ENCODE data around the gene ASTN2. TPM values are rescaled to one million over a fixed set of nuclear protein-coding genes. Genes with fewer than 3 reads are reported as not detected.

ASTN2 gene
- total and polyA plus RNA-seq, 2 experiments from 2014 or later = 7.0 to 24.6 TPM

- Histone ChIP-seq H3K27me3 (ENCODE audit: insufficient read depth) (no peaks in the 10 kb centered on the region), H3K4me3 (no peak overlapping the region), H3K79me2 (replicated peaks; ENCODE audit: insufficient read depth) (no peaks in the 10 kb centered on the region), H3K27ac (ENCODE audit: low read depth) (no peak overlapping the region), H3K36me3 (ENCODE audit: insufficient read depth) (no peaks in the 10 kb centered on the region), H4K20me1 (replicated peaks; ENCODE audit: insufficient read depth) (no peaks in the 10 kb centered on the region; the same call in 1 of the 2 replicates), H3K4me2 (no peak overlapping the region), H2AFZ (no peak overlapping the region), H3F3A (replicated peaks; ENCODE audit: low read depth) (no peaks in the 10 kb centered on the region), H3K4me1 (ENCODE audit: insufficient read depth) (peaks cover 17% of the 10 kb centered on the region), H3K9me2 (ENCODE audit: insufficient read depth) (no peaks in the 10 kb centered on the region)
- Mint-ChIP-seq H3K9me3 (no peaks in the 10 kb centered on the region), H3K4me3 (no peak overlapping the region), H3K36me3 (ENCODE audit: low read depth) (no peaks in the 10 kb centered on the region), H3K27ac (no peak overlapping the region), H3K4me1 (peaks cover 26% of the 10 kb centered on the region), H3K27me3 (ENCODE audit: insufficient read depth, low read depth, poor library complexity) (no peaks in the 10 kb centered on the region)
- TF ChIP-seq EZH2 (IDR thresholded peaks at IDR 0.05; ENCODE audit: low read depth, unreplicated experiment) = no peak
- TF ChIP-seq CTCF (conservative IDR thresholded peaks at IDR 0.05; ENCODE audit: low read depth in 2 of 2) = no peak
- no peak for TF ChIP-seq REST (IDR thresholded peaks at IDR 0.05; ENCODE audit: unreplicated experiment)
- no peak for TF ChIP-seq POLR2AphosphoS5 (IDR thresholded peaks at IDR 0.05; ENCODE audit: low read depth)
- TF ChIP-seq ETS1 (IDR thresholded peaks at IDR 0.05) = no peak
- TF ChIP-seq CREB1 (CRISPR knock-in tag; IDR thresholded peaks at IDR 0.05; ENCODE audit: low read depth) = no peak
- no peak for TF ChIP-seq ZNF114 (CRISPR knock-in tag; IDR thresholded peaks at IDR 0.05)
- TF ChIP-seq NANOG (IDR thresholded peaks at IDR 0.05; ENCODE audit: borderline replicate concordance) = no peak
- no peak for TF ChIP-seq ZNF462 (CRISPR knock-in tag; IDR thresholded peaks at IDR 0.05)
- TF ChIP-seq EZH2phosphoT487 (IDR thresholded peaks at IDR 0.05; ENCODE audit: unreplicated experiment) = no peak
- TF ChIP-seq ZNF331 (CRISPR knock-in tag; IDR thresholded peaks at IDR 0.05; ENCODE audit: low read depth) = no peak
- TF ChIP-seq STAT1 (IDR thresholded peaks at IDR 0.05; ENCODE audit: unreplicated experiment) = no peak
- TF ChIP-seq JUNB (IDR thresholded peaks at IDR 0.05; ENCODE audit: unreplicated experiment) = no peak
- DNase-seq (ENCODE audit: low spot score) (no peak), ATAC-seq (no peak)
These were observed 110.3 kb downstream of the ASTN2 start for GRCh38 chr9:117304549-117304948.

All from GM23338 (cell line).